Stimulated activated CD8-positive, alpha-beta memory T cell treated with anti-CD3 and anti-CD28 coated beads, Interleukin-12 subunit alpha, Interleukin-12 subunit beta, amount 100 ng/mL, for 4 hours (primary cell): ENCODE results near the gene TMEM209.
"Not testable (repeated sequence)": the region's sequence is repeated elsewhere in the genome, so short reads cannot be mapped to it uniquely, and the experiment has no call there.

ENCODE experiments used
- DNase-seq: peaks from one replicate; pipeline ENCODE4 v3.0.0-alpha.2; 2020; ENCODE audit warnings: low read depth

Gene TMEM209

DNA sequence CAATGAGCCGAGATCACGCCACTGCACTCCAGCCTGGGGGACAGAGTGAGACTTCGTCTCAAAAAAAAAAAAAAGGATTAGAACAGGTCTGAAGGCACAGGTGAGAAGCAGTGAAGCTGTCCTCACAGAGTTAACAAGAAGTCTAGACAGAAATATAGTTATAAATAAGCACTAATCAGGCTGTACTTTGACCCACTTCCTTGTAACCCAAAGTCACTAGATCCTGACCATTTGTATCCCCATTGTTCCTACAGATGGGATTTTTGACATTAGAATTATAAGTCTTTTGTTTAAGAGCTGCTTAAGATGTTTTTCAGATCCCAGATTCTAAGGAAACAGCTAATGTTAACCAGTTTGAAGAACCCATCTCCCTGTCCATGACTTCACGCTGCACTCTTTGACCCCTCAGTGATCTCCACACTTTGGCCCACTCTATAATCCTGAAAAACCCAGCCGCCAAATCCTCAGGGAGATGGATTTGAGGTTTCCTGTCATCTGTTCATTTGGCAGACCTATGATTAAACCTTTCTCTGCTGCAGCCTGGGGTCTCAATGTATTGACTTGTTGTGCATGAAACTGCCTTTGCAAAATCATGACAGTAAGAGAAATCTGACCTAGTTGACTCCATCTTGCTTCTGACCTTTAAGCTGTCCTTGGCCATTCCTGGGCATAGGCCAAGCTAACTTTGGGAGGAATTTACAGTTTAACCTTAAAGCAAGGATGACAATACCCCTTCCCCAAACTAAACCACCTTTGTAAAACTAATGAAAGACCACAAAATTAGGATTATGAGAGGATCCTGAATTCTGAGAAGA lies 13.8 kb upstream of the TMEM209 start:
- no peak for DNase-seq

- DNase-seq, result no peak
Observed at GRCh38 chr7:130216750-130217149, 11.5 kb upstream of the TMEM209 start.

GRCh38 chr7:130216025-130216424 lies 10.8 kb upstream of the TMEM209 start:
- no peak for DNase-seq

DNA sequence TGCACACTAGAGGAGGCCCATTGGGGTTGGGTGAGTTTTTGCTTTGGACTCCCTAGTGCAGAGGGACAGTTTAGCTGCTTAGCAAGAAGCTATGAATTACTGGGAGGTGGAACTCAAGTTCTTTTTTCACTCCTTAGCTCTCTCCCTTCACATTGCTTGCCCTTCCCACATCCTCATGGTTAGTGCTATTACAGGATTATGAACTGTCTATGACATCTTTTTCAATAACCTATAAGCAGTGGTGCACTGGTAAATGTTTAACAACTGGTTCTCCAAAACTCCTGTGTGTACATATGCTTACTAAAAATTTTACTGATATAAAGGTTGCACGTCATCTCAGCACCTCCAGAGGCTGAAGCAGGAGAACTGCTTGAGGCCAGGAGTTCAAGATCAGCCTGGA lies 8.6 kb upstream of the TMEM209 start:
- DNase-seq, result no peak

- no peak for DNase-seq
Observed at GRCh38 chr7:130210181-130210935, 5.2 kb upstream of the TMEM209 start.

- DNase-seq, result no peak
Observed at GRCh38 chr7:130208516-130208915, 3.3 kb upstream of the TMEM209 start.

DNA sequence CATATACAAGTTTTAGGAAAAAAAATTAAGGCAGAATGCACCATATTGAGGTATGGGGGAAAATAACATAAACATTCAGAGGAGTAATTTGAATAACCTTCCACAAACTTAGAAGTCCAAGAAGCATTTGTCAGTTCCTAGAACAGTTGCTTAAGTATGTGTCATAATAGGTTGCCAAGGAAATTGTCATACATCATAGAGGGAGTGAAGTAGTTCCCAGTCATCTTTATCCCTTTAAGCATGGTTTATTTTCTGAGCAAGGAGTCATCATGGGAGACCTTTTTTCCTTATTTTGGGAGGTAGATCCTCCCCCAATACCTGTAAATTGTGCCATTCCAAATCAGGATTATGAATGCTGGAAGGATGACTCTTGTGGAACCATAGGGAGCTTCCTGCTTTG lies 2.4 kb upstream of the TMEM209 start, which contains the start of gene SSMEM1:
Gene SSMEM1, plus strand, starts transcription at position 219 of the 400 bp plus-strand sequence. Its CDS starts 51 bp downstream, at position 270.
- DNase-seq, result no peak

DNA sequence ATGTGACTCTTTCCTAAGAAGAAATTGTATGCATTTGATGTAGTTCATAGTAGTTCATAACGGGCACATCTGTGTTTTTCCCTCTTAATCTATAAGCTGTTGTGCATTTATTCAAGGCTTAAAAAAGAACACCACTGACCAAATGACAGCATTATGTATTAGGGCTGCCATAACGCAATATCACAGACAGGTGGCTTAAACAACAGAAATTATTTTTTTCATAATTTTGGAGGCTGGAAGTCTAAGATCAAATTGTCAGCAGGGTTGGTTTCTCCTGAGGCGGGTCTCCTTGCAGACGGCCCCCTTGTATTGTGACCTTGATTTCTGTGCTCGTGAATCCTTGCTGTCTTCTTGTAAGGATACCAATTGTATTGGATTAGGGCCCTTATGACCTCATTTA lies 1.8 kb upstream of the TMEM209 start:
- no peak for DNase-seq

GRCh38 chr7:130201796-130202195 lies 3.4 kb downstream of the TMEM209 start:
- no peak for DNase-seq

DNA sequence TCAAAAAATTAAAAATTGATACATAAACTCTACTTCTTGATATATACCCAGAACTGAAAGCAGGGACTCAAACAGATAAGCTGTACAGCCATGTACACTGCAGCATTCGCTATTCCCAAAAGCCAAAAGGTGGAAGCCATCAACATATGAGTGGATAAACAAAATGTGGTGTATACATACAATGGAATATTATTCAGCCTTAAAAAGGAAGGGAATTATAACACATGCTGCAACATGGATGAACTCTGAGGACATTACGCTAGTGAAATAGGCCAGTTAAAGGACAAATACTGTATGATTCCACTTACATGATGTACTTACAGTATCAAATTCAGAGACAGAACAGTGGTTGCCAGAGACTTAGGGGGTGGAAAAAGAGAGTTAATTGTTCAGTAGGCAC lies 8.1 kb downstream of the TMEM209 start:
- DNase-seq, result no peak

GRCh38 chr7:130196476-130196875 lies 8.7 kb downstream of the TMEM209 start:
- DNase-seq, result no peak

- no peak for DNase-seq
Observed at GRCh38 chr7:130195396-130195795, 9.8 kb downstream of the TMEM209 start.

DNA sequence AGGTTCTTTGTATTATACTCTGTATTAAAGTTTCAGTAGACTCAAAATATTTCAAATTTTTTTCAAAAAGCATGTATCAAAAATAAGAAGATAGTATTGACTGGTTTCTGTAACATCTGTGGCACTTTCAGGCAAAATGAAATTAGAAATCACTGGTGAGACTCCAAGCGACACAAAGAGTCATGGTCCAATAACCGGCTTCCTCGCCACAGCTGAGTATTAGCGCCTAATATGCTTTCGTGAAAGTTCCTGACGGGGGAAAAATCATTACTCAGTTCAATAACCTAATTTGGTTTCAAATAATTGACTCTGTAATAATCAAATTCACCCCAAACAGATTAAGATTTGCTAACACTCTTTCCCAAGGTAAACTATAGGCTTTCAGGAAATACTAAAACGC lies 13.4 kb downstream of the TMEM209 start:
- DNase-seq, result no peak

GRCh38 chr7:130189343-130189742 lies 15.9 kb downstream of the TMEM209 start:
- DNase-seq, result no peak

DNA sequence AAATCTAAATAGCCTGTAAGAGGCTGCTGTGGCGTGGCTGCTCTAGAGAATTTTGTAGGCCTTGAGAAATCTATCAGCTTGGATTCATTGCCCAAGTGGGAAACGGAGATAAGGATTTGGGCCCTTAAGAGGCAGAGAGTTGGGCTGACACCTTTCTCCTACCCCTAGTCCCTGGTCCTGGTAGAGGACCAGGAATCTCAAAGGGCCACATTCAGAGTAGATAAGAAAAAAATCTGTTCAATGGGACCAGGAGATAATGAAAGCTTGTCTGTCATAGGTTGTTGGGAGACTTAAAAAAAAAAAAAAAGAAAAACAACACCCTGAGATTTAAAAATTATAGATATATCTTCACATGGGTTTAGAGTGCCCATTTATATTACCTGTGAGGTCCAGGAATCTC lies 17.8 kb downstream of the TMEM209 start:
- no peak for DNase-seq

GRCh38 chr7:130184349-130184748 lies 20.9 kb downstream of the TMEM209 start:
- DNase-seq, result not testable (repeated sequence)

- no peak for DNase-seq
Observed at GRCh38 chr7:130182990-130183389, 22.2 kb downstream of the TMEM209 start.

DNA sequence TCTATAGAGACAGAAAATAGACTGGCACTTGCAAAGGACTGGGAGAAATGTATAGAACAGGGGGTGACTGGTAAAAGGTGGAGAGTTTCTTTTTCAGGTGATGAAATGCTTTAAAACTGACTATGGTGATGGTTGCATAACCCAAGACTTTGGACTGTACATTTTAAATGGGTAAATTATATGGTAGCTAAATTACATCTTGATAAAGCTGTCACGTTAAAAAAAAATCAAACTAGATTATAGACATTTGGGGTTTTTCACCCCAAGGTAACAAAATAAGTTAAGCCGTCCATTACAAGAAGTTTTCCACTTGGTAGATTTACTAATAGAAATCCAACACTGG lies 24.0 kb downstream of the TMEM209 start:
- DNase-seq, result no peak

GRCh38 chr7:130180571-130181262 lies 24.5 kb downstream of the TMEM209 start:
- no peak for DNase-seq

DNA sequence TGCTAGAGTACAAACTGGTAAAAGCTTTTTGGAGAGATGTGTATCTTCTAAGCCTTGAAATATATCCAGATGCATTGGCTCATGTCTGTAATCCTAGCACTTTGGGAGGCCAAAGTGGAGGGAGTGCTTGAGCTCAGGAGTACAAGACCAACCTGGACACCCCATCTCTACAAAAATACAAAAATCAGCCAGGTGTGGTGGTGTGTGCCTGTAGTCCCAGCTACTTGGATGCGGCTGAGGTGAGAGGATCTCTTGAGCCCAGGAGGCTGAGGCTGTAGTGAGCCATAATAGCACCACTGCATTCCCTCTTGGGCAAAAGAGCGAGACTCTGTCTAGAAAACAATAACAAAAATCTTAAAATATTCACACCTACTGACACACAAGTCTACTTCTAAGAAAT lies 25.6 kb downstream of the TMEM209 start:
- DNase-seq, result no peak

DNA sequence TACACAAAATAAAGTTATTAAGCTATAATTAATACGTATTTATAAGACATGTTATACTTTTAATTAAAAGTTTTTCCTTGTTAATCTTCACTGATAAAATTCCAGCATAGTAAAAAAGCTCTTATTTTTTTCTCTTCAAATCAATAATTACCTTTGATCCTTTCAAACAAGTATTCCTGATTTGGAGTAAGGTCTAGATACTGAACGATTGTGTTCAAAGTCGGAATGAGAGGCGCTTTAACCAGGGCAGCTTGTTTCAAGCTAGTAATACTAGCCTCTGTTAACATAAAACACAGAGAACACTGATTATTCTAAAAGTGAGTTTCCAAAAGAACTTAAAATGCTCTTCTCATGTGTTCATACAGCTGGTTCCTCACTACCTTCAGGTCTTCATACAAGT lies 27.0 kb downstream of the TMEM209 start:
- no peak for DNase-seq

- no peak for DNase-seq
Observed at GRCh38 chr7:130174237-130174959, 30.8 kb downstream of the TMEM209 start.
